WERI-Rb-1 (cell line): Measurements from ENCODE around the gene PIGN.

Experiments used
- DNase-seq: peaks from one replicate; pipeline ENCODE4 v3.0.0-alpha.2; 2020
- H3K27ac ChIP-seq: fragments of 250-450 bp; sonication (Bioruptor Pico); 2 replicates; pipeline ENCODE4 v1.5.1; 2020; ENCODE audit warnings: mild to moderate bottlenecking, moderate library complexity
- H3K27me3 ChIP-seq: fragments of 250-450 bp; sonication (Bioruptor Pico); 2 replicates; pipeline ENCODE4 v1.5.1; 2021; ENCODE audit warnings: mild to moderate bottlenecking, low read depth, moderate library complexity; ENCODE audit not compliant: insufficient read depth, severe bottlenecking
- H3K36me3 ChIP-seq: fragments of 250-450 bp; sonication (Bioruptor Pico); 2 replicates; pipeline ENCODE4 v1.5.1; 2020; ENCODE audit warnings: mild to moderate bottlenecking, moderate library complexity
- H3K4me3 ChIP-seq: 2 replicates; pipeline ENCODE4 v1.5.1; 2011; ENCODE audit warnings: low read depth, mild to moderate bottlenecking, control low read depth, low read length
- H3K9me3 ChIP-seq: fragments of 250-450 bp; sonication (Bioruptor Pico); 2 replicates; pipeline ENCODE4 v1.5.1; 2021; ENCODE audit warnings: mild to moderate bottlenecking, moderate library complexity; ENCODE audit not compliant: severe bottlenecking
- CTCF ChIP-seq: IDR thresholded peaks from 2 replicates; pipeline ENCODE4 v1.5.1; 2011; ENCODE audit warnings: low read depth, mild to moderate bottlenecking, control low read depth, inconsistent platforms, low read length

PIGN gene

GRCh38 chr18:62164855-62165487 lies 21.9 kb downstream of the PIGN start:
- H3K36me3 ChIP-seq = peaks cover 3% of the 10 kb centered on the region; the same call in 1 of the 2 replicates
- H3K27ac ChIP-seq = no peak overlapping the region
- no peaks in the 10 kb centered on the region for H3K27me3 ChIP-seq
- DNase-seq = no peak
- H3K9me3 ChIP-seq = no peaks in the 10 kb centered on the region
- H3K4me3 ChIP-seq = no peak overlapping the region
- no peak for TF ChIP-seq CTCF

- H3K27me3 ChIP-seq = no peaks in the 10 kb centered on the region
- no peak for DNase-seq
- H3K9me3 ChIP-seq = no peaks in the 10 kb centered on the region
- H3K4me3 ChIP-seq = no peak overlapping the region
- no peak for TF ChIP-seq CTCF
- no peak overlapping the region for H3K27ac ChIP-seq
- H3K36me3 ChIP-seq = peaks cover 3% of the 10 kb centered on the region; the same call in 1 of the 2 replicates
These were observed 22.5 kb downstream of the PIGN start for GRCh38 chr18:62164310-62164709.

- peaks cover 7% of the 10 kb centered on the region for H3K36me3 ChIP-seq
- H3K4me3 ChIP-seq = no peak overlapping the region
- DNase-seq = no peak
- H3K27ac ChIP-seq = no peak overlapping the region
- H3K9me3 ChIP-seq = no peaks in the 10 kb centered on the region
- no peak for TF ChIP-seq CTCF
- H3K27me3 ChIP-seq = no peaks in the 10 kb centered on the region
These were observed 29.0 kb downstream of the PIGN start for GRCh38 chr18:62157843-62158242.

GRCh38 chr18:62152844-62153243 lies 34.0 kb downstream of the PIGN start:
- no peak for TF ChIP-seq CTCF
- Histone ChIP-seq H3K9me3 (no peaks in the 10 kb centered on the region), H3K36me3 (peaks cover 3% of the 10 kb centered on the region), H3K27me3 (no peaks in the 10 kb centered on the region), H3K4me3 (no peak overlapping the region), H3K27ac (no peak overlapping the region)
- no peak for DNase-seq

GRCh38 chr18:62151068-62151771 lies 35.6 kb downstream of the PIGN start:
- no peaks in the 10 kb centered on the region for H3K9me3 ChIP-seq
- no peak for TF ChIP-seq CTCF
- no peak overlapping the region for H3K4me3 ChIP-seq
- H3K27ac ChIP-seq = no peak overlapping the region
- no peak for DNase-seq
- H3K36me3 ChIP-seq = peaks cover 3% of the 10 kb centered on the region
- H3K27me3 ChIP-seq = no peaks in the 10 kb centered on the region
